ENCODE measurements around the gene ETF1. TPM values are rescaled to one million over a fixed set of nuclear protein-coding genes. Genes with fewer than 3 reads are reported as not detected.
"Not testable (repeated sequence)": the region's sequence is repeated elsewhere in the genome, so short reads cannot be mapped to it uniquely, and the experiment has no call there.

The ETF1 gene
- total RNA-seq, 1 donor from 2014 or later, result 76.0 TPM

DNA sequence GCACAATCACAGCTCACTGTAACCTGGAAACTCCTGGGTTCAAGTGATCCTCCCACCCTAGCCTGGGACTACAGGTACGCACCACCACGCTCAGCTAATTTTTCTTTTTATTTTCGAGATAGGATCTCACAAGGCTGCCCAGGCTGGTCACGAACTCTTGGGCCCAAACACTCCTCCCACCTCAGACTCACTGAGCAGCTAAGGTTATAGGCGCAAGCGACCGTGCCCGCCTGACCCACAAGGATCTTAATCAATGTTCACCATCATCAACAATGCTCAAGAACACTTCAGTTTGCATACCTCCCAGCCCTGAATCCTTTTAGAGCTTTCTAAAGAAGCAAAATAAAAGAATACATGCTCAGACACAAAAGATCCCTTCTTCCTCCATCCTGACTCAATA, 13.2 kb downstream of the ETF1 start:
- no peak for DNase-seq (ENCODE audit: low read depth in 2 of 2)

DNA sequence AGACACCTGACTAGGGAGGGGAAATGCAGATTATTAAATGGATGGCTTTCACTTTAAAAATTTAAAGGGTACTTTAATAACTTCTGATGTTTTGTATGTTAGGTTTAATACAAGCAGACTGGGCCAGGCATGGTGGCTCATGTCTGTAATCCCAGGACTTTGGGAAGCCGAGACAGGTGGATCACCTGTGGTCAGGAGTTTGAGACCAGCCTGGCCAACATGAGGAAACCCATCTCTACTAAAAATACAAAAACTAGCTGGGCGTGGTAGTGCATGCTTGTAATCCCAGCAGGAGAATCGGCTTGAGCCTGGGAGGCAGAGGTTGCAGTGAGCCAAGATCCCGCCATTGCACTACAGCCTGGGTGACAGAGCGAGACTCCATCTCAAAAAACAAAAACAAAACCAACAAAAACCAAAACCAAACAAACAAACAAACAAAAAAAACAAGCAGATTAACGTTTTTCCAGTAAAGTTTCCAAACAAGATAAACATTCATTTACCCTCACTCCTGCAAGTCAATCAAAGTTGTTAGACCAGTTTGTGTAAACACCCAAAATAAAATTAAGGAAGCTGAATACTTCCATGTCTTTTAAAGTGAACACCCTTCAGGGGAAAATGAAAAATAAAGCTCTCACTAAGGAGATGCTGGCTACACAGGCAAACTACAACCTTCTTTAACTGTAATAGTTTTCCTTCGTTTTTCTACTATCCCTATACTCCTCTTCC, 14.1 kb downstream of the ETF1 start:
- DNase-seq (ENCODE audit: low read depth in 2 of 2), result no peak

DNA sequence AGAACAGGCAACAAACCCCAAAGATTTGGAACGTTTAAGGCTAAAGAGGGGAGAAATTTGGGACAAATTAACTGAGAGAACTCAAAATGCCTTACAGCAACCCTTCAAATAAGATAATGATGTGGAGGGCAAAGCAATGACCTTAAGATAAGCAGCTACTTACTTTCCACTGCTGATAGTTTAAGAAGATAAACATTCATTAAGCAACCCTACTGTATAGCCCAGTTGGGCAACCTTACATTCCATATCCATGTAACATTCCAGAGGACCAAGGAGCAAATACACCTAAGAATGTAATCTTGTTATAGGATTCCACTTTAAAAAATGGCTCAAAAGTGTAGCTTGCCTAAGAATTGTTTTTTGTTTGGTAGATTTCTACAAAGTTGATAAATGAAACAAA, 14.8 kb downstream of the ETF1 start:
- no peak for DNase-seq (ENCODE audit: low read depth in 2 of 2)

DNA sequence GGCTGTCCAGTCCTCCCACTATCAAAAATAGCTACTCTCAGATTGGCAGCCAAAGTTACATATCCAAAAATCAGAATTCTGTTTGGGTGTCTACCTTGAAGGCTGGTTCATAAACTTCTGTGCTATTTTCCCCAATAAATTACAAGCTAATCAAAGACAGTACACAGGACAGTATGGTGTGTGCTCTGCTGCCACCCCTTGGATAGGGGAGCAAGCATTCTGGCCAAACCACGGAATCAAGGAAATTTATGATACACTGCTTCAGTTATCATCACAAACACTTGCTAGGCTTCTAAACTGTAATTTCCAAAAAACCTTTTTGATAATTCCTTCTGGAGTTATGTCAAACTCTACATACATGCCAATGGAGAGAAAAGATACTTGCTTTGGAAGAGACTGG, 15.9 kb downstream of the ETF1 start:
- no peak for DNase-seq (ENCODE audit: low read depth in 2 of 2)

DNA sequence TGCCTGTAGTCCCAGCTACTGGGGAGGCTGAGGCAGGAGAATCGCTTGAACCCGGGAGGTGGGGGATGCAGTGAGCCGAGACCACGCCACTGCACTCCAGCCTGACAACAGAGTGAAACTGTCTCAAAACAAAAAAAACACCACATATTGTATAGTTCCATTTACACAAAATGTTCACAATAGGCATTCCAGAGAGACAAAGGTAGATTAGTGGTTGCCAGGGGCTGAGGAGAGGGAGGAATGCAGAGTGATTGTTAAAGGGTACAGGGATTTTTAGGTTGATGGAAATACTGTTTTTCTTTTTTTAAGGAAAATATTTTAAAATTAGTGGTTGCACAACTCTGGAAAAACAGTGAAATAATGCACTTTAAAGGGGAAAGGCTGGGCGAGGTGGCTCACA, 19.6 kb downstream of the ETF1 start:
- no peak for DNase-seq (ENCODE audit: low read depth in 2 of 2)

DNA sequence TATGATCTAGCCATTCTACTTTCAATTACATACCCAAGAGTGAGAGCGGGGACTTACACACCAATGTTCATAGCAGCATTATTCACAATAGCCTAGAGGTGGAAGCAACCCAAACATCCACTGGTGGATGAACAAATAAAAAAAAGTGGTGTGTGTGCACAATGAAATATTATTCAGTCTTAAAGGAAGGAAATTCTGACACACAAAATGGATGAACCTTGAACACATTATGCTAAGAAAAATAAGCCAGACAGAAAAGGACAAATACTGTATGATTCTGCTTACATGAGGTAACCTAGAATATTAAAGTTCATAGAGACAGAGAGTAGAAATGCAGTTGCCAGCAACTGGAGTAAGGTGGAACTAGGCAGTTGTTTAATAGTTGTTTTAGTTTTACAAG, 22.1 kb downstream of the ETF1 start:
- DNase-seq (ENCODE audit: low read depth in 2 of 2), result peak; percentile 27 to 38

DNA sequence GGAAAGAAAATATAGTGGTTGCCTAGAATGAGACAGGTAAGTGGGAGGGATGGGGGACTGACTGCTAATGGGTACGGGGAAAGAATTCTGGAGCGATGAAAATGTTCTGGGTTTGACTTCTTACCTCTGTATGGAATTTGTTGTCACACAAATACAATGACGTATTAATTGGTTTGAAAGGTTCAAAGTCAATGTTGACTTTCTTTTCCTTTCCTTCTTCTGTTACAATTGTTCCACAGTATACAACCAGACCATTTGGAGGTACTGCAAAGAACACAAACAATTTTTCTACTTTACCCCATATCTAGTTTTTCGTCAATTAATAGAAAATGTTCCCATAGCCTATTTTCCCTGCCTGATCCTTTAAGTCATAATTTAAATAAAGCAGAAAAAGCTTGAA, 25.6 kb downstream of the ETF1 start:
- DNase-seq (ENCODE audit: low read depth in 2 of 2), result no peak

DNA sequence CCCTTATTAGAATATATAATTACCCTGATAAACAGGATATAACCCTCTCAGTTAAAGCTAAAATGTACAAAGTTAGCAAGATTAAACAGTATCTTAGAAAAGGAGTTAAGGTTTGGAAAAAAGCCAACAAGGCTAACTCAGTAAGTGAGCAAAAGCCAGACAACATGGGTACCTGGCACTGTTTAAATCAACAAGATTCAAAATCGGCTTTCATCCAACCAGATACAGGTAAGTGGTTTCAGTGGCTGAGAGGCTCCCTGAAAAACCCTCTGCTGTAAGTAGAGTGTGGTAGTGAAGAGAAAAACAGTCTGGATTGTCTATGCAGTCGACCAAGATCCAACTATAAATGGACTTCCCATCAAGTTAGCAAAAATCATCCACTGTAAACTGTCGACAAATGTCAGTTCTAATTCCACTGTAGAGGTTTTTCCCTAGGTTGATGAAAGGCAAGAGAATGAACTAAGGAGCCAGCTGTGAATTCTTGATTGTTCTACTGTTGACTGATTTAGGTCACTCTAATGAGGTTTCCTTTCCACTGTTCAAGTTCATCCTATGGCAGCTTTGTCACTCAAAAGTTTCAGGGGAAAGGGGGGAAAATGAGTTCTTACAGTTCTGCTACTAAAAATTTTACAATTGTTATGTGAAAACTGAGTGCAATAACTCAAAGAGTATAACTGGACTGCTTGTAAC, 27.3 kb downstream of the ETF1 start:
- DNase-seq (ENCODE audit: low read depth in 2 of 2), result no peak

DNA sequence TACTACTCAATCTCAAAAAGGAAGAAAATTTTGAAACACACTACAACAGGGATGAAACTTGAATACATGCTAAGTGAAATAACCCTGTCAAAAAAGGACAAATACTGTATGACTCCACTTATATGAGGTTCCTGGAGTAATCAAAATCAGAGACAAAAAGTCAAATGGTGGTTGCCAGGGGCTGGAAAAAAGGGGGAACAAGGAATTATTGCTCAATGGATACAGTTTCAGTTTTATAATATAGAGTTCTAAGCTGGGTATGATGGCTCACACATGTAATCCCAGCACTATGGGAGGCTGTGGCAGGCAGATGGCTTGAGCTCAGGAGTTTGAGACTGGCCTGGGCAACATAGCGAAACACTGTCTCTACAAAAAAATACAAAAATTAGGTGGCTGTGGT, 29.0 kb downstream of the ETF1 start:
- no peak for DNase-seq (ENCODE audit: low read depth in 2 of 2)

DNA sequence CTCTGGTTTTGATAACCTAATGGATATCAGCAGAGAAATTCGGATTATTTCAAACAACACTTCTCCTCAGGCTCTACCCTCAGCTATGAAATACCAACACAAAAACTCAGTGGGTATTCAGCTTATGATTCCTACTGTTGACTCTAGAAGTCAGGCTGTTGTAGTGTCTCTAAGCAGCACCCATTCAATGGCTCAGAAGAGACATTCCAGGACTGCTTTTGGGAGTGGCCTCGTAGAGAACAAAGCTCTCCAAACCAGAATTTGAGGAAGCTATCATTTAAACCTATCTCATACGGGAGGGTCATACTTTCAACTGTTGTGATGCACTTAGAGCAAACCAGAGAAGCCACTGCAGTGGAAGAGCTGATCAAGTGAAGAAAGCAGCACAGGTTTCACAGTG, 34.1 kb downstream of the ETF1 start:
- no peak for DNase-seq (ENCODE audit: low read depth in 2 of 2)

DNA sequence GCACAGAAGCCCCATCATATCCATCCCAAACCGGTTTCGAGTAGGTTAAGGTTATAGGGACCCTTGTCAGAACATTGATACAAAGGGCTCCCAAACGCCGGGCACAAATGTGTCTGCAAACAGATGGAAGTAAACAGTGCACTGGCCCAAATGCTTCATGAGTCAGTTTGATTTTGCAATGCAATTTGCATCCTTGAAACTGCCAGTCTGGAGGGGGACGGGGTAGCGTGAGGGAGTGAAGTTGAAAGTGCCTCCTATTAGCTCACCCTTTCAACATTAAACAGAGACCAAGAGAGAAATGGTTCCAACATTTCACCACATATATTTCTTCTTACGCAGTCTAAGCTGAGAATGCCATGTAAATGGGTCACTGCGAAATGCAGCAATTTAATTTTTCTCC, 35.6 kb downstream of the ETF1 start:
- not testable (repeated sequence) for DNase-seq (ENCODE audit: low read depth in 2 of 2)

DNA sequence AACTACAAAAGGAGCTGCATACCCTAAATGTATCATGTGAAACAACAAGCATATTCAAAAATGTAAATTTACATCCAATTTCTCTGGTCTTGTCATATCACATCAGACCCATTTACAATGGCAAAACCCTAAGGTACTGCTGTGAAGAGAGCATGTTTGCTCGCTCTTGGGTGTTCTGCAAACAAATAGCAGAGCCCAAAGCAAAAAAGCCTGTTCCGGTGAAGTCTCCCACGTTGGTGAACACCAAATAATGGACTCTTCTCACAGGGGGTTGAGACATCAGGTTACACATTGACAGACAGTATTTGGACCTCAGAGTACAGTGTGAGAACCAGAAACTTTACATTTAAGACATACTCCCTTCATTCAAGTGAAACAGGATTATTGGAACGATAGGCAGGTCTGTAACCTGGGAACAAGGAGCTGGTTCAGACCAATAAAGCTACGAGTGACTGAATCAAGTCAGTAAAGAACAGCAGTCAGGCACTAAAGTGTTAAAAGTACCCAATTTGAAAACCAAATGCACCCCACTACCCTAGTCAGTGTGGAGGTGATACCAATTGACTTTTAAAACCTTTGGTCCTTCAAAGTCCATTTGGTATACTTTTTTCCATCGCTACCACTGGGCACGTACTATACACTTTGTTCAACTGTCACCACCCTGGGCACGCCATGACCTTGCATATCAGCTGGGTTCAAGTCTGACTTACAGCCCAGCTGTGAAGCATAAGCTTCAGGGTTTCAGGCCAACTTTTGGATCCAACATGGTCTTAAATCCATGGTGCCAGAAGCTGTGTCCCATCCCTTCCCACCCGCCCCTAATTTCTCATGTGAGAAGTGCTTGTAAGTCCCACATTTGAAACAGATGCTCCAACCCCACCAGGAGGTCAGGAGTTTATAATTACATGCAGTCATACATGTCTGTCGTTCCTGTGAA, 36.4 kb downstream of the ETF1 start:
- DNase-seq (ENCODE audit: low read depth in 2 of 2), result no peak

DNA sequence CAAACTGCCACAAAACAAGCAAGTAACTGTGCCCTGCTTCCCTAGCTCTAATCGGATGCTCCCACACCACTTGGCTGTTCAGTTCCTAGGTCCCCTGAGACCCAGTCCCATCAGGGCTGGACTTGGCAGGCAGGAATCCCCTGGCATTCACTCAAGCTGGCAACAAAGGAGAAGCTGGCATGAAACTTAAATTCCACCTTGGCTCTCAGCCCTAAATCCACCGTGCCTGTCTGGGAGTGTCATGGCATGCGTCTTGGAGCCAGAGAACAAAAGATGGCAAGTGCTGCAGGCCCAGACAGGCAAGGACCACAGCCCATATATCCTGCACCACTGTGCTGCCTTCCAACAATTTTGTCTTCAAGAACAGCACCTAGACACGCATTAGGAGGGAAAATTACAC, 38.2 kb downstream of the ETF1 start:
- no peak for DNase-seq (ENCODE audit: low read depth in 2 of 2)

DNA sequence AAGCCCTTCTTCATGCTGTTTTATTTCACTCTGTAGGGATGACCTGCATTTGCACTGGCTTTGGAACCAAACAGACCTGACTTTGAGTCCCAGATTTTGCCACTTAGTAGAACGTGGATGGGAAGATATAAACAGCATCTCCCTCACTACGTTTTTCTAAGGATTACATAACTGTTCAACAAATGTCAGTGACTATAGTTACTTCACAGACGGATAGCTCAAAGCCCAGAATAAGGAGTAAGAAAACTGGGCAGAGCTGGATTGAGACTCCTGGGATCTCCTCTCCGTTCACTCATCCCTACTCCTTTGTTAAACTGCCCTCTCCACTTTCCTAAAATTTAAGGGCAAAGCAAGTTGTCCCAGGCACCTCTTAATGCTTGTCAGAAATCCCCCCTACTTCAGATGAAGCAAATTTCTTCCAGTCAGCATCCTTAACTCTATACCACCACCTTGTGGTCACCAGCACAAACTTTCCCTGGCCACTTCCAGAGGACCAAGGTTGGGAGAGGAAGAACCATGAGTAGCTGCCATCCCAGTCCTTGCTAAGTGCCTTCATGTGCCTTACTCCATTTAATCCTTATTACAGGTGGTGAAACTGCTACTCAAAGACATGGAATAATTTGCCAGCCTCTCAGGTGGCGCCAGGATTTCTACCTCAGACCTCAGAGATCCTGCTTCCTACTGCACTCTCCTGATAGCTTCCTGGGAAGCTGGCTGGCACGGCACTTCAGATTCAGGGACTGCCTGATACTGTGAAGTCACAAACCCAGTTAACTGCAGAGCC, 39.4 kb downstream of the ETF1 start:
- DNase-seq (ENCODE audit: low read depth in 2 of 2), result peak; percentile 76 to 78

DNA sequence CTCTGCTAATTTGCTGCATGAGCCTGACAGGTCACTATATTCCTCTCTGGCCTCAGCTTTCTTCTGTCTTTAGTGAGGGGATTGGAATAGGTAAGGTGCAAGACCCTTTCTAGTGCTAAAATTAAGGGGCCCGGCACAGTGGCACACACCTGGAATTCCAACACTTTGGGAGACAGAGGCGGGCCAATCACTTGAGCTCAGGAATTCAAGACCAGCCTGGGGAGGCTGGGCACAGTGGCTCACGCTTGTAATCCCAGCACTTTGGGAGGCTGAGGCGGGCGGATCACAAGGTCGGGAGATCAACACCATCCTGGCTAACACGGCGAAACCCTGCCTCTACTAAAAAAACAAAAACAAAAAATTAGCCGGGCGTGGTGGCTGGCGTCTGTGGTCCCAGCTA, 40.5 kb downstream of the ETF1 start:
- DNase-seq (ENCODE audit: low read depth in 2 of 2), result no peak

DNA sequence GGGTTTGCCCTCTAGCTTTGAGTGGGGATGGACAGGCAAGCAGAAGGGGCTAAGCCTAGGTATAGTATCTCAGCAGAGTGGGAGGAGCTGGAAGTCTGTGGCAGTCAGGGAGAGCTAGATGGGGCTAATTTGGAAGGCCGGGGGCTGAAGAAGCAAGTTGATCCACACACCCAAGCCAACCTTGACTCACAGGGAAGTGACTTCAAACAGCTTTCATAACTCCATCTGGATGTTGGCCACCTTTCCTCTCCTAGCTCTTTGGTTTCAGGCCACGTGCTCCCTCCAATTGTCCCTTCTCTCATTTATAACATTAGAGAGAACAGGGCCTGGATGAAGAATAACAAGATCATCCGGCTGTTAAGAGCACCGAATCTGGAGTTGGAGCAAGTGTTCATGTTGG, 40.9 kb downstream of the ETF1 start:
- DNase-seq (ENCODE audit: low read depth in 2 of 2), result no peak

DNA sequence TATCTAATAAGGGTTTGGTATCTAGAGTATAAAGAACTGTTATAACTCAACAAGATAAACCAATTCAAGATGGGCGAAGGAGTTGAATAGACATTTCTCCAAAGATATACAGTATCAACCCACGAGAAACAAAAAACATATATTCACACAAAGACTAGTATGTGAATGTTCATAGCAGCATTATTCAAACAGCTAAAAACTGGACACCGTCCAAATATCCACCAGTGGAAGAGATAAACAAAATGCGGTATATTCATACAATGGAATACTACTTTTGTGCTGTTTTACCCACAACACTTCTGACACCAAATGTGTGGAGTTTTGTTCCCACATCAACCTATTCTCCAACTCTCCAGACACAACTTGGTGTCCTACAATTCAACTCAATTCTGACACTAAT, 44.7 kb downstream of the ETF1 start:
- peak in 1 of 2 donors; percentile 47 for DNase-seq (ENCODE audit: low read depth in 2 of 2)

DNA sequence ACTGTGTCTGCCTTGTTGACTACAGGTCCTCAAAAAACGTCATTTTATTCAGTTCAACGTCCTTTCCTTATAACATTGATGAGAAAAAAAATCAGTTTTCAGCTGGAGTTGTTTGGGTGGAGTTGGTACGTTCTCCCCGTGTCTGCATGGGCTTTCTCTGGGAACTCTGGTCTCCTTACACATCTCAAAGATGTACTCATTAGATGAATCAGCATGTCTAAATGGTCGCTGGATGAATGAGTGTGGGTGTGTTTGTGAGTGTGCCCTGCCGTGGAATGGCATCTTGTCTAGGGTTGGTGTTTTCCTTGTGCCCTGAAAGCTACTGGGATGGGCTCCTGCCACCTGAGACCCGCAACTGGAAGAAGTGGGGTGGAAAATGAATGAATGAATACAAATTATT, 47.7 kb downstream of the ETF1 start:
- DNase-seq (ENCODE audit: low read depth in 2 of 2), result no peak

DNA sequence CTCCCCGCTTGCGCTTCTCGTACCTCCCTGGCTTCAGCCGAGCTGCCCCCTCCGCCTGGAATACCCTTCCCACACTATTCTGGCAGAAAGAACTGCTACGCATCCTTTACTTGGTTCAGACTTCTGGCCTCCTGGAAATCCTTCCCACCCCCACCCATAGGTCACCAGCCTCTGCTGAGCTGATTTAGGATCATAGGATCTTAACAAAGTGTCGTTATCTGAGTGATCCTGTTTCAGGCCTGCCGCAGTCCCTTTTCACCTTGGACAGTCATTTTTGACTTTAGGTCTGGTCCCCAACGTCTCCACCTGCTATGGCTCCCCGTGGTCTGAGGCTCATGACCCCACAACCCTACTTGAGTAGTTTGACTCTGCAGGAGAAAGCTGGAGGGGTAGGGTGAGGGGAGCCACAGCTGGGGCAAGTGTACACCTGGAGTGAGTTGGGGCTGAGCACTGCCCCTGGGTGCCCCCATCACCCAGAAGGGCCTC, 50.4 kb downstream of the ETF1 start:
- no peak for DNase-seq (ENCODE audit: low read depth in 2 of 2)

DNA sequence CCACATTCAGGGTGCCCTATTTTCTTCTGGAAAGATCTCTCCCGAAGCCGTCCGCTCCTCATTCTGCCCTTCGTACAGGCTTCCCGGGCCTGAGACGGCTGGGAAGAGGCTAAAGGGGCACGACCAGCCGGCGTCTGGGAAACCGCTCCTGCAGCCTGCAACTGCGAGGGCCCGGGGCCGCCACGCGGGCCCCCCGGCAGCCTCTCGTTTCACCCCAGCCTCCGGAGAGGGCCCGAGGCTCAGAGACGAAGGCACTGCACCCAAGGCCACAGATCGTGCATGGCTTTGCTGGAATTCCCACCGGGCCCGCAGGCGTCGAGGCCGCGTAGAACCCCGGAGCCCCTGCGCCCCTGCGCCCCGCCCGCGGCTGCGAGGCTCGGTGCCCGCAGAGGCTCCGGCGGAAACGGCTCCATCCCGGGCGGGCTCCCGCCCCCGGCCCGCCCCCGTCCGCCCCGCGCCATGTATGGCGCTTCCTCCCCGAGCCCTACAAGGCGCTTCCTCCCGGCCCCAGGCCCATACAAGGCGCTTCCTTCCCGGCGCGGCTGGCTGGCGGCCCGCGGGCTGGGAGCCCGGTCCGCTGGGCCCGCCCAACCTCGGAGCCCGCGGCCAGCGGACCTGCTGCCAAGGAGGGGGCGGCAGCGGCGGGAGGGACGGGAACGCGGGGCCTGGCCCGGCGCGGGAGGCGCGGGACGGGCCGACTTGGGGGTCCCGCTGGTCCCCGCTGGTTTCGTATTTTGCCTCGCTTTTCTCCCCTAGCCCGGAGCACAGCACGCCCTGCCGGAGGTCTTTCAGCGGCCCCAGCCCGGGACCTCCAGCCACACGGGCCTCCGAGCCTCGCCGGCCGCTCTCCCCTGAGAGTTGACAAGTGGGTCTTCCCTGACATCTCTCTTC, 51.1 kb downstream of the ETF1 start:
- DNase-seq (ENCODE audit: low read depth in 2 of 2), result peak; percentile 87 to 93

All from lung microvascular endothelial cell (primary cell).